GM12891 (cell line): Measurements from ENCODE around the gene ANKUB1.

ENCODE experiments used
- PAX5 ChIP-seq: IDR thresholded peaks from 2 replicates; pipeline ENCODE4 v1.6.1; 2011; ENCODE audit warnings: low read length, moderate library complexity, mild to moderate bottlenecking; ENCODE audit not compliant: insufficient read depth, severe bottlenecking
- POLR2A ChIP-seq: IDR thresholded peaks from 2 replicates; pipeline ENCODE4 v1.6.1; 2011; ENCODE audit warnings: low read depth, low read length, control low read depth
- POLR2AphosphoS5 ChIP-seq: IDR thresholded peaks from 2 replicates; pipeline ENCODE4 v1.6.1; 2011; ENCODE audit warnings: low read depth, low read length, control low read depth

- TF ChIP-seq POLR2A (no peak), POLR2AphosphoS5 (no peak), PAX5 (no peak)
Measured at GRCh38 chr3:149816986-149817385, 24.6 kb upstream of the ANKUB1 start.
